Sigmoid colon (tissue), 7 donors: Measurements from ENCODE around the gene CCR8. TPM values are rescaled to one million over a fixed set of nuclear protein-coding genes. Genes with fewer than 3 reads are reported as not detected.

Experiments used
- DNase-seq: peaks from one replicate; pipeline ENCODE4 v3.0.0-alpha.2; 2019
- H3K27ac ChIP-seq, 4 donors: fragments of 200-600 bp; sonication (generic); one replicate each; pipeline ENCODE4 v1.5.1; 2016 to 2019; ENCODE audit warnings: mild to moderate bottlenecking in 1 of 4
- H3K27me3 ChIP-seq, 3 donors: fragments of 200-600 bp; sonication (generic); one replicate each; pipeline ENCODE4 v1.5.1; 2019; ENCODE audit warnings: mild to moderate bottlenecking in 1 of 3
- H3K36me3 ChIP-seq, 4 donors: fragments of 200-600 bp; sonication (generic); one replicate each; pipeline ENCODE4 v1.5.1; 2016 to 2019
- H3K4me1 ChIP-seq, 4 donors: fragments of 200-600 bp; sonication (generic); one replicate each; pipeline ENCODE4 v1.5.1; 2017 to 2019
- H3K4me3 ChIP-seq, 4 donors: fragments of 200-600 bp; sonication (generic); one replicate each; pipeline ENCODE4 v1.5.1; 2017 to 2019; ENCODE audit warnings: mild to moderate bottlenecking in 2 of 4, moderate library complexity in 1 of 4
- H3K9me3 ChIP-seq, 4 donors: fragments of 200-600 bp in 3 of 4; sonication (generic) in 3 of 4; one replicate each; pipeline versions ENCODE4 v1.5.1 to v1.6.1; 2013 to 2019
- CTCF ChIP-seq, 4 experiments: fragments of 450-650 bp in 3 of 4; fragments of 200-600 bp in 1 of 4; IDR thresholded peaks; one replicate each; pipeline ENCODE4 v1.5.1; 2016 to 2019; ENCODE audit warnings: antibody characterized with exemption in 4 of 4, mild to moderate bottlenecking in 3 of 4, moderate library complexity in 2 of 4
- EP300 ChIP-seq, 4 donors: sonication (generic); formaldehyde crosslinking; IDR thresholded peaks; one replicate each; pipeline ENCODE4 v1.6.1; 2017; ENCODE audit warnings: antibody characterized with exemption in 4 of 4
- POLR2A ChIP-seq, 2 donors: fragments of 450-650 bp; IDR thresholded peaks; one replicate each; pipeline ENCODE4 v1.6.1; 2016; ENCODE audit warnings: antibody characterized with exemption in 2 of 2, mild to moderate bottlenecking in 2 of 2, moderate library complexity in 2 of 2
- POLR2AphosphoS5 ChIP-seq, 4 donors: sonication (generic); formaldehyde crosslinking; IDR thresholded peaks; one replicate each; pipeline ENCODE4 v1.6.1; 2017; ENCODE audit warnings: antibody characterized with exemption in 4 of 4
- WGBS, 2 donors: extraction: QIAGEN DNeasy Blood & Tissue Kit; methylation state at CpG; one replicate each; pipeline ENCODE4 v1.1.7; 2013; 5-methylcytosine and 5-hydroxymethylcytosine counted together
- intact Hi-C: fragments of 100-400 bp; cut with DNase I; formaldehyde crosslinking; loops from one replicate; pipeline ENCODE4 v1.15.1; 2023
- polyA plus RNA-seq, 3 donors: library from polyadenylated mRNA; stranded (reverse); fragments of 200-250 nt; gene quantifications; one replicate each; pipeline ENCODE4 v1.2.3, GENCODE V29; 2013
- total RNA-seq, 4 donors: library from RNA; depleted of rRNA; stranded (reverse); fragments of >200 nt; gene quantifications; one replicate each; pipeline ENCODE4 v1.1.0, GENCODE V29; 2016
- donor health status: healthy with polysubstance abuse.
- donor health status: Bipolar disorder and iron deficiency.
- donor health status: healthy.

CCR8 gene
- total and polyA plus RNA-seq, 7 donors = 0.93 TPM; not detected in 6

- no peak for TF ChIP-seq EP300 (IDR thresholded peaks at IDR 0.05)
- H3K4me3 ChIP-seq = no peak overlapping the region
- no peaks in the 10 kb centered on the region for H3K9me3 ChIP-seq
- no peak overlapping the region for H3K27ac ChIP-seq
- 79 to 85% methylated on average over 6 of the region's 6 CpGs for WGBS, 2 donors
- DNase-seq = no peak
- no peaks in the 10 kb centered on the region for H3K27me3 ChIP-seq
- intact Hi-C loops = no loop called here
- no peaks in the 10 kb centered on the region for H3K4me1 ChIP-seq
- H3K36me3 ChIP-seq = no peaks in the 10 kb centered on the region
These were observed 47.5 kb upstream of the CCR8 start for GRCh38 chr3:39282057-39282456.

GRCh38 chr3:39284457-39284881, 45.0 kb upstream of the CCR8 start:
- Histone ChIP-seq H3K4me1 (no peaks in the 10 kb centered on the region), H3K36me3 (no peaks in the 10 kb centered on the region), H3K27ac (no peak overlapping the region), H3K4me3 (no peak overlapping the region), H3K9me3 (no peaks in the 10 kb centered on the region), H3K27me3 (no peaks in the 10 kb centered on the region)
- WGBS, 2 donors = 70 to 80% methylated on average over 5 of the region's 5 CpGs
- no peak for DNase-seq
- TF ChIP-seq POLR2AphosphoS5 (IDR thresholded peaks at IDR 0.05) = no peak
- no peak for TF ChIP-seq EP300 (IDR thresholded peaks at IDR 0.05)
- TF ChIP-seq POLR2A (IDR thresholded peaks at IDR 0.05) = no peak
- TF ChIP-seq CTCF (IDR thresholded peaks at IDR 0.05) = no peak
- intact Hi-C loops = no loop called here

- no peaks in the 10 kb centered on the region for H3K27me3 ChIP-seq
- H3K27ac ChIP-seq = no peak overlapping the region
- no peak for TF ChIP-seq EP300 (IDR thresholded peaks at IDR 0.05)
- no peak for TF ChIP-seq CTCF (IDR thresholded peaks at IDR 0.05)
- no peak for TF ChIP-seq POLR2A (IDR thresholded peaks at IDR 0.05)
- TF ChIP-seq POLR2AphosphoS5 (IDR thresholded peaks at IDR 0.05) = no peak
- no peaks in the 10 kb centered on the region for H3K4me1 ChIP-seq
- intact Hi-C loops = no loop called here
- no peaks in the 10 kb centered on the region for H3K36me3 ChIP-seq
- no peaks in the 10 kb centered on the region for H3K9me3 ChIP-seq
- H3K4me3 ChIP-seq = no peak overlapping the region
- DNase-seq = no peak
These were observed 44.2 kb upstream of the CCR8 start for GRCh38 chr3:39285332-39285731.

GRCh38 chr3:39286771-39287170, 42.7 kb upstream of the CCR8 start:
- Histone ChIP-seq H3K4me3 (no peak overlapping the region), H3K36me3 (no peaks in the 10 kb centered on the region), H3K4me1 (no peaks in the 10 kb centered on the region), H3K9me3 (no peaks in the 10 kb centered on the region), H3K27ac (no peak overlapping the region), H3K27me3 (no peaks in the 10 kb centered on the region)
- 87 to 90% methylated on average over 3 of the region's 3 CpGs for WGBS, 2 donors
- no peak for DNase-seq
- TF ChIP-seq POLR2AphosphoS5 (IDR thresholded peaks at IDR 0.05) (no peak), EP300 (IDR thresholded peaks at IDR 0.05) (no peak), POLR2A (IDR thresholded peaks at IDR 0.05) (no peak), CTCF (IDR thresholded peaks at IDR 0.05) (no peak)
- intact Hi-C loops = no loop called here

- no peak overlapping the region for H3K27ac ChIP-seq
- H3K4me1 ChIP-seq = no peaks in the 10 kb centered on the region
- TF ChIP-seq EP300 (IDR thresholded peaks at IDR 0.05) (no peak), POLR2A (IDR thresholded peaks at IDR 0.05) (no peak), CTCF (IDR thresholded peaks at IDR 0.05) (no peak), POLR2AphosphoS5 (IDR thresholded peaks at IDR 0.05) (no peak)
- no peak for DNase-seq
- H3K4me3 ChIP-seq = no peak overlapping the region
- no peaks in the 10 kb centered on the region for H3K27me3 ChIP-seq
- no peaks in the 10 kb centered on the region for H3K9me3 ChIP-seq
- H3K36me3 ChIP-seq = no peaks in the 10 kb centered on the region
- intact Hi-C loops = loop anchor here (1.0 kb wide), 1 partner anchor 161 kb away; no protein-coding TSS in a partner anchor
- 58 to 71% methylated on average over 8 of the region's 8 CpGs for WGBS, 2 donors
These were observed 42.0 kb upstream of the CCR8 start for GRCh38 chr3:39287216-39288164.
